ENCODE measurements around the gene INA. TPM values are rescaled to one million over a fixed set of nuclear protein-coding genes. Genes with fewer than 3 reads are reported as not detected.
"Not testable (repeated sequence)": the region's sequence is repeated elsewhere in the genome, so short reads cannot be mapped to it uniquely, and the experiment has no call there.

The INA gene
- total RNA-seq, 1 experiment from 2014 or later: 16.2 TPM

DNA sequence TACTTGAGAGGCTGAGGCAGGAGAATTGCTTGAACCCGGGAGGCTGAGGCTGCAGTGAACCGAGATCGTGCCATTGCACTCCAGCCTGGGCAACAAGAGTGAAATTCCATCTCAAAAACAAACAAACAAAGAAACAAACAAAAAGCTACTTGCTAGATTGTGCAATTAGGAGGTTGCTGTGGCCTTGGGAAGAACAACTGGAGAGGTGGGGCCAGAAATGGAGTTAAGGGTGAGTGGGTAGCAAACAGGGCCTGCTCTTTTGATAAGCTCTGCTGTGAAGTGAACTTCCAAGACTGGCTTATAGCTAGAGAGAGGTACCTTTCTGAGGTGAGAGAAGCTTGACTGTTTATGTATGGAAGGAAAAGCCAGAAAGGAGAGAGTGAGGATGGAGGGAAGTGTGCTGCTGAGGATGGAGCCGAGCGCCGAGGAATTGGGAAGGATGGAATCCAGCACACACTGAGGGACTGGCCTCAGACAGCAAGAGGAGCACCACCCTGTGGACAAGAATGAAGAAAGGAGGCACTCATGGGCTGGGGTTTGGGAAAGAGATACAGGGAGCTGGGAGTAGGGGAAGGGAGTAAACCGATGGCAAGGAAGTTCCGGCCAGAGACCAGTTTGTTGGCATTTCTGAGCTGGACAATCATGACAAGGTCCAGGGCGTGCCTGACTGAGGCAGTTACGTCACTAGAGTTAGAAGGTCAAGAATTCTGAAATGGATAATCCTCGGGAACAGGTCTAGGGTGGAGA lies 38.3 kb upstream of the INA start:
- CTCF ChIA-PET: interaction anchor here (0.5 to 1.5 kb wide), 3 partner anchors 10 to 463 kb away, joined by 3 to 4 read pairs (median 4); no protein-coding TSS in a partner anchor
- no TSS peak for BruUV-seq (replicated peaks)
- DNase-seq (ENCODE audit: low spot score): peak; percentile 38
- POLR2A ChIA-PET (ENCODE audit: low non-redundant PET): interaction anchor here (0.9 kb wide), 1 partner anchor 1049 kb away, joined by 3 read pairs; no protein-coding TSS in a partner anchor
- H3K4me1 ChIP-seq (ENCODE audit: insufficient read depth, low read length, poor library complexity, severe bottlenecking): no peaks in the 10 kb centered on the region
- H3K9me3 ChIP-seq (ENCODE audit: low read depth, low read length, poor library complexity, severe bottlenecking): no peaks in the 10 kb centered on the region
- H3K4me3 ChIP-seq (ENCODE audit: low read depth, low read length, poor library complexity, severe bottlenecking): no peak overlapping the region
- TF ChIP-seq, protein P1, sequence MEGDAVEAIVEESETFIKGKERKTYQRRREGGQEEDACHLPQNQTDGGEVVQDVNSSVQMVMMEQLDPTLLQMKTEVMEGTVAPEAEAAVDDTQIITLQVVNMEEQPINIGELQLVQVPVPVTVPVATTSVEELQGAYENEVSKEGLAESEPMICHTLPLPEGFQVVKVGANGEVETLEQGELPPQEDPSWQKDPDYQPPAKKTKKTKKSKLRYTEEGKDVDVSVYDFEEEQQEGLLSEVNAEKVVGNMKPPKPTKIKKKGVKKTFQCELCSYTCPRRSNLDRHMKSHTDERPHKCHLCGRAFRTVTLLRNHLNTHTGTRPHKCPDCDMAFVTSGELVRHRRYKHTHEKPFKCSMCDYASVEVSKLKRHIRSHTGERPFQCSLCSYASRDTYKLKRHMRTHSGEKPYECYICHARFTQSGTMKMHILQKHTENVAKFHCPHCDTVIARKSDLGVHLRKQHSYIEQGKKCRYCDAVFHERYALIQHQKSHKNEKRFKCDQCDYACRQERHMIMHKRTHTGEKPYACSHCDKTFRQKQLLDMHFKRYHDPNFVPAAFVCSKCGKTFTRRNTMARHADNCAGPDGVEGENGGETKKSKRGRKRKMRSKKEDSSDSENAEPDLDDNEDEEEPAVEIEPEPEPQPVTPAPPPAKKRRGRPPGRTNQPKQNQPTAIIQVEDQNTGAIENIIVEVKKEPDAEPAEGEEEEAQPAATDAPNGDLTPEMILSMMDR (conservative IDR thresholded peaks at IDR 0.05; ENCODE audit: low read depth, low read length): peak; percentile 51
- TF ChIP-seq EZH2 (IDR thresholded peaks at IDR 0.05; ENCODE audit: borderline replicate concordance, low read depth, low read length, poor library complexity, severe bottlenecking): no peak
- no peaks in the 10 kb centered on the region for H3K36me3 ChIP-seq (ENCODE audit: insufficient read depth, low read length, poor library complexity, severe bottlenecking)
- H3K27ac ChIP-seq (ENCODE audit: low read depth, low read length, poor library complexity, severe bottlenecking): no peak overlapping the region
- intact Hi-C loops (cut with micrococcal nuclease; ENCODE audit: unreplicated experiment): no loop called here
- H3K27me3 ChIP-seq (replicated peaks; ENCODE audit: insufficient read depth, low read depth, low read length, poor library complexity): no peaks in the 10 kb centered on the region

DNA sequence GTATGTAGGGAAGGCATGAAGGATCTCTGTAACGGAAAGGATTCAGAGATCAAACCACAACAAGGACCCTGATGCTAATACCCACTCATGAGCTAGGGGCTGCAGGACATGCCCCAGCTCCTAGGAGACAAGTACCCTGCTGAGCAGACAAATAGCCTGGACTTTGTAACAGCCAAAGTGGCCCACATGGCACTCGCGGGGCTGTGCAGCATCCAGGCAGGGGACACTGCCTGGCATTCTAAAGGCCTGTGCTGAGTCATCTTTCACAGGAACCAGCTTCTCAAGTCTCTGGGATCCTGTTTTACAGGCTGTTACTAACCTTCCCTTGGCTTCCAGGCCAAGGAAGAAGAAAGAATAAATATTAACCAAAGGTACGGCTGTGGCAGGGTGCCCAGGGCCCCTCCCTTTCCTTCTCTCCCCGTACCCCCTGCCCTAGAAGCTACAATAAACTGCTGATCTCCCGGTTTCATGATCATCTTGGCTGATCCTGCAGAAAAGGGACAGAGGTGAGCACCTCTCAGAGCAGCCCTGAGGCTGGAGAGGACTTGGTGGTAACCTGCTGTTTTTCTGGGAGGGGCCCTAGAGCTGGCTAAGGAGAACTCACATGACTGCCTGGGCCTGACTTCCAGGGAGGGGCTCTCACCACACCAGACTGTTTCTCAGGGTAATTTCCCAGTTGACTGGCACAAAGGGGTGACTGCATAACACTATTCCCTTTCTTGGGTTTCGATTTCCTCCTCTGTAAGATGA lies 35.5 kb upstream of the INA start:
- no peak for TF ChIP-seq EZH2 (IDR thresholded peaks at IDR 0.05; ENCODE audit: borderline replicate concordance, low read depth, low read length, poor library complexity, severe bottlenecking)
- TF ChIP-seq, protein P1 (conservative IDR thresholded peaks at IDR 0.05; ENCODE audit: low read depth, low read length): no peak
- no peak overlapping the region for H3K27ac ChIP-seq (ENCODE audit: low read depth, low read length, poor library complexity, severe bottlenecking)
- H3K9me3 ChIP-seq (ENCODE audit: low read depth, low read length, poor library complexity, severe bottlenecking): no peaks in the 10 kb centered on the region
- no peak overlapping the region for H3K4me3 ChIP-seq (ENCODE audit: low read depth, low read length, poor library complexity, severe bottlenecking)
- H3K27me3 ChIP-seq (replicated peaks; ENCODE audit: insufficient read depth, low read depth, low read length, poor library complexity): no peaks in the 10 kb centered on the region
- CTCF ChIA-PET: no interaction called here
- no peaks in the 10 kb centered on the region for H3K36me3 ChIP-seq (ENCODE audit: insufficient read depth, low read length, poor library complexity, severe bottlenecking)
- BruUV-seq (replicated peaks): no TSS peak
- H3K4me1 ChIP-seq (ENCODE audit: insufficient read depth, low read length, poor library complexity, severe bottlenecking): no peaks in the 10 kb centered on the region
- intact Hi-C loops (cut with micrococcal nuclease; ENCODE audit: unreplicated experiment): loop anchor here (5.0 kb wide), 3 partner anchors 154 to 404 kb away; partner anchors contain the start of gene CYP17A1
- POLR2A ChIA-PET (ENCODE audit: low non-redundant PET): no interaction called here
- DNase-seq (ENCODE audit: low spot score): peak; percentile 34

DNA sequence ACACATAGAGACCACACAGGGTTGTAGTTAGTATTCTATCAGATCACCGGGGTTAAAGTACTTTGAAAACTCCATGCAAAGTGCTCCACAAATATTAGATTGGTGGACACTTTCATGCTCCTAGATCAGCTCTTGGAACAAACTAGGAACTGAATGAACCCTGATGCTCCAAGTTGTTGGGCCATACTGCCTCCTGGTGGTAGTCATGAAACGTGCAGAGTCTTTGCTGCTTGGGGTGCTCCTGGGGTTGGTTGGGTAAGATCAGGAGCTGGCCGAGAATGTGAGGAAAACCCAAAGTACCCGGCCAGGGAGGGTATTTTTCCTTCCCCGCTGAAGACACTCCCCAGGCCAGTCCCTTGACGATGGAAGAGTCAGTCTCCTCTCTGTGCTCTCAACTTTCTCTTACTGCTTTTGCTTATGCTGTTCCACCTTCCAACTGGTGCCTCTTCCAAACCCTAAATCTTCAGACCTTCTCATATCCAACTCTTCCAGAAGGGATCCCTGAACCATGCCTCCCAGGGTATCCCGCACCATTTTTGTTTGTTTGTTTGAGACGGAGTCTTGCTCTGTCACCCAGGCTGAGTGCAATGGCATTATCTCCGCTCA lies 32.2 kb upstream of the INA start:
- no peaks in the 10 kb centered on the region for H3K4me1 ChIP-seq (ENCODE audit: insufficient read depth, low read length, poor library complexity, severe bottlenecking)
- ChIA-PET POLR2A (ENCODE audit: low non-redundant PET) (no interaction called here), CTCF (interaction anchor here (0.5 to 1.1 kb wide), 12 partner anchors 10 to 507 kb away, joined by 3 to 22 read pairs (median 4); partner anchors contain the start of gene CNNM2)
- intact Hi-C loops (cut with micrococcal nuclease; ENCODE audit: unreplicated experiment): loop anchor here (1.0 to 5.0 kb wide), 4 partner anchors 157 to 407 kb away; partner anchors contain the start of genes CNNM2 and CYP17A1
- DNase-seq (ENCODE audit: low spot score): peak; percentile 82
- no peaks in the 10 kb centered on the region for H3K36me3 ChIP-seq (ENCODE audit: insufficient read depth, low read length, poor library complexity, severe bottlenecking)
- no peak for TF ChIP-seq EZH2 (IDR thresholded peaks at IDR 0.05; ENCODE audit: borderline replicate concordance, low read depth, low read length, poor library complexity, severe bottlenecking)
- TF ChIP-seq, protein P1 (conservative IDR thresholded peaks at IDR 0.05; ENCODE audit: low read depth, low read length): peak; percentile 86
- H3K27me3 ChIP-seq (replicated peaks; ENCODE audit: insufficient read depth, low read depth, low read length, poor library complexity): no peaks in the 10 kb centered on the region
- H3K4me3 ChIP-seq (ENCODE audit: low read depth, low read length, poor library complexity, severe bottlenecking): no peak overlapping the region
- no peak overlapping the region for H3K27ac ChIP-seq (ENCODE audit: low read depth, low read length, poor library complexity, severe bottlenecking)
- no peaks in the 10 kb centered on the region for H3K9me3 ChIP-seq (ENCODE audit: low read depth, low read length, poor library complexity, severe bottlenecking)
- BruUV-seq (replicated peaks): no TSS peak

DNA sequence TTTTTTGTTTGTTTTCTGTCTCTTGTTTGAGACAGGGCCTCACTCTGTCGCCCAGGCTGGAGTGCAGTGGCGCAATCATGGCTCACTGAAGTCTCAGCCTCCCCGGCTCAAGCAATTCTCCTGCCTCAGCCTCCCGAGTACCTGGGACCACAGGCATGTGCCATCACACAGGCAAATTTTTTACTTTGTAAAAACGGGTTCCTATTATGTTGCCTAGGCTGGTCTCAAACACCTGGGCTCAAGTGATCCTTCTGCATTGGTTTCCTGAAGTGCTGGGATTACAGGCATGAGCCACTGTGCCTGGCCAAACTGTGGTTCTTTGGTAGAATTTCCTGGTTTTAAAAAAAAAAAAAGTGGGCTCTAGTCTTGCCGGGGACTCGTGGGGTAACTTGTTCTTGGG lies 31.4 kb upstream of the INA start, which contains the start of gene RPEL1:
Gene RPEL1, plus strand, starts transcription at position 301 of the 400 bp plus-strand sequence. CDS start 110 bp downstream, outside the sequence.
- H3K27ac ChIP-seq (ENCODE audit: low read depth, low read length, poor library complexity, severe bottlenecking); POLR2A ChIA-PET (ENCODE audit: low non-redundant PET); H3K36me3 ChIP-seq (ENCODE audit: insufficient read depth, low read length, poor library complexity, severe bottlenecking); intact Hi-C loops (cut with micrococcal nuclease; ENCODE audit: unreplicated experiment); DNase-seq (ENCODE audit: low spot score); H3K27me3 ChIP-seq (replicated peaks; ENCODE audit: insufficient read depth, low read depth, low read length, poor library complexity); H3K9me3 ChIP-seq (ENCODE audit: low read depth, low read length, poor library complexity, severe bottlenecking); BruUV-seq (replicated peaks); CTCF ChIA-PET; H3K4me3 ChIP-seq (ENCODE audit: low read depth, low read length, poor library complexity, severe bottlenecking); H3K4me1 ChIP-seq (ENCODE audit: insufficient read depth, low read length, poor library complexity, severe bottlenecking): not testable (repeated sequence)
